COLO668 (cell line): ENCODE data around the gene MYRF.

Experiments used
- DNase-seq: peaks from one replicate; lab custom pipeline; 2025; ENCODE audit not compliant: unreplicated experiment; lab: John Stamatoyannopoulos, UW

MYRF gene

GRCh38 chr11:61738776-61739175, 13.7 kb upstream of the MYRF start:
- no peak for DNase-seq

- no peak for DNase-seq
Measured at GRCh38 chr11:61739413-61739812, 13.0 kb upstream of the MYRF start.

- no peak for DNase-seq
Measured at GRCh38 chr11:61739966-61740365, 12.5 kb upstream of the MYRF start.

- no peak for DNase-seq
Measured at GRCh38 chr11:61742391-61742790, 10.0 kb upstream of the MYRF start.

GRCh38 chr11:61743486-61744095, 8.8 kb upstream of the MYRF start:
- no peak for DNase-seq

- DNase-seq = no peak
Measured at GRCh38 chr11:61744181-61744580, 8.3 kb upstream of the MYRF start.

GRCh38 chr11:61744609-61745156, 7.8 kb upstream of the MYRF start:
- DNase-seq = no peak

- peak; percentile 7 for DNase-seq
Measured at GRCh38 chr11:61745781-61746441, 6.5 kb upstream of the MYRF start.

- no peak for DNase-seq
Measured at GRCh38 chr11:61746442-61747191, 5.8 kb upstream of the MYRF start.

- DNase-seq = peak; percentile 72
Measured at GRCh38 chr11:61747192-61747966, 5.1 kb upstream of the MYRF start.

GRCh38 chr11:61747967-61748285, 4.5 kb upstream of the MYRF start:
- DNase-seq = no peak

GRCh38 chr11:61749591-61750217, 2.7 kb upstream of the MYRF start:
- no peak for DNase-seq

GRCh38 chr11:61750631-61751273, 1.7 kb upstream of the MYRF start:
- DNase-seq = no peak

- DNase-seq = no peak
Measured at GRCh38 chr11:61751384-61751783, 1.1 kb upstream of the MYRF start.

GRCh38 chr11:61752925-61753521, 587 bp downstream of the MYRF start:
- DNase-seq = no peak

GRCh38 chr11:61753672-61754071, 1.2 kb downstream of the MYRF start:
- DNase-seq = no peak

GRCh38 chr11:61754534-61755482, 2.4 kb downstream of the MYRF start:
- DNase-seq = no peak

GRCh38 chr11:61756147-61756451, 3.7 kb downstream of the MYRF start:
- no peak for DNase-seq
